Mesenchymal stem cell (in vitro differentiated cells and primary cell): ENCODE results near the gene FOXJ1.
A peak's percentile ranks its signal among the peaks of the same experiment; 100 is the strongest.

Source experiments
- DNase-seq: peaks from one replicate; pipeline ENCODE4 v3.0.0-alpha.2; 2013
- H2AFZ ChIP-seq: one replicate; pipeline ENCODE4 v1.6.1; 2013; ENCODE audit warnings: low read depth, mild to moderate bottlenecking, control low read depth, inconsistent platforms, low read length, moderate library complexity
- H2AK5ac ChIP-seq: 2 replicates; pipeline ENCODE4 v1.6.1; 2013; ENCODE audit warnings: low read length, moderate library complexity, mild to moderate bottlenecking, inconsistent platforms; ENCODE audit not compliant: severe bottlenecking
- H2BK120ac ChIP-seq: one replicate; pipeline ENCODE4 v1.6.1; 2013; ENCODE audit warnings: low read depth, mild to moderate bottlenecking, inconsistent platforms, low read length, moderate library complexity
- H2BK12ac ChIP-seq, 2 experiments: one replicate each; pipeline ENCODE4 v1.6.1; 2013; ENCODE audit warnings: inconsistent platforms in 2 of 2, low read length in 2 of 2, mild to moderate bottlenecking in 2 of 2, moderate library complexity in 2 of 2, control low read depth in 1 of 2
- H2BK15ac ChIP-seq: one replicate; pipeline ENCODE4 v1.6.1; 2013; ENCODE audit warnings: mild to moderate bottlenecking, low read depth, inconsistent platforms; ENCODE audit not compliant: poor library complexity, severe bottlenecking
- H2BK5ac ChIP-seq: 2 replicates; pipeline ENCODE4 v1.6.1; 2013; ENCODE audit warnings: low read depth, mild to moderate bottlenecking, low read length, control low read depth, inconsistent platforms; ENCODE audit not compliant: poor library complexity, severe bottlenecking
- H3K14ac ChIP-seq, 2 experiments: one replicate each; pipeline ENCODE4 v1.6.1; 2013; ENCODE audit warnings: inconsistent platforms in 2 of 2, low read length in 2 of 2, control low read depth in 1 of 2, mild to moderate bottlenecking in 1 of 2, moderate library complexity in 1 of 2
- H3K18ac ChIP-seq, 2 experiments: one replicate each; pipeline ENCODE4 v1.6.1; 2013; ENCODE audit warnings: inconsistent platforms in 2 of 2, low read length in 2 of 2, control low read depth in 1 of 2, low read depth in 1 of 2, mild to moderate bottlenecking in 1 of 2
- H3K23ac ChIP-seq, 2 experiments: one replicate each; pipeline ENCODE4 v1.6.1; 2013; ENCODE audit warnings: inconsistent platforms in 2 of 2, low read length in 2 of 2, mild to moderate bottlenecking in 2 of 2, moderate library complexity in 2 of 2, control low read depth in 1 of 2
- H3K27ac ChIP-seq: 2 replicates; pipeline ENCODE4 v1.5.1; 2013; ENCODE audit warnings: mild to moderate bottlenecking, moderate library complexity, low read length, control low read depth, inconsistent platforms; ENCODE audit not compliant: poor library complexity, severe bottlenecking
- H3K27me3 ChIP-seq, 2 experiments: 2 replicates each; pipeline versions ENCODE4 v1.6.1 to v1.7.0; 2013; ENCODE audit warnings: low read length in 2 of 2, mild to moderate bottlenecking in 2 of 2, moderate library complexity in 2 of 2, control low read depth in 1 of 2, inconsistent platforms in 1 of 2; ENCODE audit not compliant: control insufficient read depth in 1 of 2, insufficient read depth in 1 of 2
- H3K36me3 ChIP-seq, 2 experiments: 2 replicates each; pipeline versions ENCODE4 v1.6.1 to v1.7.0; 2013; ENCODE audit warnings: low read length in 2 of 2, control low read depth in 1 of 2, inconsistent platforms in 1 of 2, low read depth in 1 of 2, mild to moderate bottlenecking in 1 of 2; ENCODE audit not compliant: insufficient read depth in 2 of 2, control insufficient read depth in 1 of 2
- H3K4ac ChIP-seq, 2 experiments: one replicate each; pipeline ENCODE4 v1.6.1; 2013; ENCODE audit warnings: inconsistent platforms in 2 of 2, low read length in 2 of 2, mild to moderate bottlenecking in 2 of 2, moderate library complexity in 2 of 2, control low read depth in 1 of 2, low read depth in 1 of 2
- H3K4me1 ChIP-seq: 2 replicates; pipeline ENCODE4 v1.6.1; 2013; ENCODE audit warnings: low read depth, low read length, control low read depth; ENCODE audit not compliant: control insufficient read depth, insufficient read depth
- H3K4me2 ChIP-seq: 2 replicates; pipeline ENCODE4 v1.6.1; 2013; ENCODE audit warnings: low read length, mild to moderate bottlenecking, inconsistent platforms; ENCODE audit not compliant: poor library complexity, severe bottlenecking
- H3K4me3 ChIP-seq, 2 experiments: 2 replicates each; pipeline versions ENCODE4 v1.5.1 to v1.7.0; 2013; ENCODE audit warnings: low read length in 2 of 2, mild to moderate bottlenecking in 2 of 2, control low read depth in 1 of 2, low read depth in 1 of 2; ENCODE audit not compliant: insufficient read depth in 1 of 2
- H3K79me1 ChIP-seq: replicated peaks from 2 replicates; pipeline ENCODE4 v1.6.1; 2013; ENCODE audit warnings: mild to moderate bottlenecking, control low read depth, low read length, inconsistent platforms; ENCODE audit not compliant: poor library complexity, severe bottlenecking
- H3K9ac ChIP-seq: 2 replicates; pipeline ENCODE4 v1.7.0; 2013; ENCODE audit warnings: mild to moderate bottlenecking, low read length, moderate library complexity
- H3K9me3 ChIP-seq: 2 replicates; pipeline ENCODE4 v1.7.0; 2013; ENCODE audit warnings: mild to moderate bottlenecking, low read length; ENCODE audit not compliant: control insufficient read depth
- H4K8ac ChIP-seq: one replicate; pipeline ENCODE4 v1.6.1; 2013; ENCODE audit warnings: inconsistent platforms, mild to moderate bottlenecking, low read length, moderate library complexity
- H4K91ac ChIP-seq: one replicate; pipeline ENCODE4 v1.6.1; 2013; ENCODE audit warnings: mild to moderate bottlenecking, low read length, inconsistent platforms
- WGBS: methylation state at CpG from one replicate; pipeline ENCODE4 v1.1.7; 2013; ENCODE audit warnings: mixed read lengths; 5-methylcytosine and 5-hydroxymethylcytosine counted together

FOXJ1 gene

GRCh38 chr17:76155988-76156661, 15.1 kb upstream of the FOXJ1 start:
- Histone ChIP-seq H3K27ac (no peak overlapping the region), H3K9me3 (no peaks in the 10 kb centered on the region), H3K4me1 (no peaks in the 10 kb centered on the region), H2AK5ac (no peak overlapping the region), H3K4ac (no peak overlapping the region), H4K8ac (no peak overlapping the region), H3K4me2 (no peak overlapping the region), H3K18ac (no peak overlapping the region), H2BK120ac (no peak overlapping the region), H3K4me3 (no peak overlapping the region), H2AFZ (no peak overlapping the region), H3K9ac (no peak overlapping the region), H2BK12ac (no peak overlapping the region), H3K14ac (peak overlapping the region in 1 of 2 experiments; percentile 68), H3K23ac (no peak overlapping the region), H2BK15ac (no peak overlapping the region), H3K36me3 (peaks cover 0 to 39% of the 10 kb centered on the region in 2 experiments), H3K79me1 (no peaks in the 10 kb centered on the region), H4K91ac (no peak overlapping the region), H3K27me3 (peaks cover 0 to 38% of the 10 kb centered on the region in 2 experiments), H2BK5ac (no peak overlapping the region)
- no peak for DNase-seq
- WGBS: 79% methylated on average over 13 of the region's 13 CpGs

DNA sequence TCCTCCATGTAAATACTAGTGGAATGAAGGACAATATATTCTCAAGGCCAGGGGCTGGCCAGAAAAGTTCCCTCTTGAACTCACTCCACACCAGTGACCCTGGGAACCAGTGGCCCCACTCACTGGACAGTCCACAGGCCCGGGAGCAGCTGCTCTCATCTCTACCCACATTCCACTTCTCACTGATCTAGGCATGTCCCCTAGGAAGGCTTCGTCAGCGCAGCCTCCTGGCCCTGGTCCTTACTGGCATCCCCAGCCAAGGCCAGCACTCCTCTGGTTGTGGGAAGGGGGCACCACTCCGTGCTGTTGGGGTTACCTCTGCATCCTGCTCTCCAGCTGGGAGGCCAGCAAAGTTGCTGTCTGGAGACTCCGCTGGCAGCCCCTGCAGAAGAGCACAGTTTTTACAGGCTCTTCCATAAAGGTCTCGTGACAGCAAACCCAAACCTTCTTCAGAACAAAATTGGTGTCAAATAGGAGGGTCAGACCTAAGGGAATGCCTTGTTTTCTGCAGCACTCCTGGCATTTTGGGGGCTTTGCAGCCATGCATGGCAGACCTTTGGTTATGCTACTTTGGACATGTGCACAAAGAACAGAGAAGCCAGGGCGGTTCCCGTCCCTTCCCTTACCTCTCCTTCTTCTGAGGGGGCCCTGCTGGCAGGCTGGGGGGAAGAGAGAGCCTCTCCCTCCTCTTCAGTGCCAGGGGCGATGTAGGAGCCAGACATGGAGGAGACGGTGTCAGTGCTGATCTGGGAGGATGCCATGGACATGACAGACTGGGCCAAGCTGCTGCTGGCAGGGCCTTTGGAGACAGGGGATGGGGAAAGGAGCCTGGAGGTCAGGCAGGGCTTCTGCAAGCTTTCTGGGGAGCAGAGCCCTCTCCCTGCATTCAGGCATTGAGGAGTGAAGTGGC, 14.1 kb upstream of the FOXJ1 start:
- Histone ChIP-seq H2AK5ac (no peak overlapping the region), H3K14ac (no peak overlapping the region), H3K4me3 (no peak overlapping the region), H3K18ac (no peak overlapping the region), H3K23ac (no peak overlapping the region), H2BK120ac (no peak overlapping the region), H2BK15ac (no peak overlapping the region), H3K36me3 (peaks cover 0 to 45% of the 10 kb centered on the region in 2 experiments), H3K27ac (no peak overlapping the region), H3K9ac (no peak overlapping the region), H3K4me2 (no peak overlapping the region), H2BK12ac (no peak overlapping the region), H2BK5ac (no peak overlapping the region), H3K4ac (no peak overlapping the region), H3K9me3 (no peaks in the 10 kb centered on the region), H2AFZ (no peak overlapping the region), H3K4me1 (no peaks in the 10 kb centered on the region), H4K91ac (no peak overlapping the region), H3K27me3 (peaks cover 0 to 38% of the 10 kb centered on the region in 2 experiments), H4K8ac (no peak overlapping the region), H3K79me1 (no peaks in the 10 kb centered on the region)
- no peak for DNase-seq
- WGBS: 90% methylated on average over 8 of the region's 10 CpGs

- H3K4me3 ChIP-seq: no peak overlapping the region
- WGBS: 100% methylated on average over 2 of the region's 3 CpGs
- H4K8ac ChIP-seq: no peak overlapping the region
Observed at GRCh38 chr17:76154292-76154691, 13.2 kb upstream of the FOXJ1 start.

GRCh38 chr17:76153640-76154039, 12.6 kb upstream of the FOXJ1 start:
- Histone ChIP-seq H3K14ac (no peak overlapping the region), H3K9ac (no peak overlapping the region), H2BK120ac (no peak overlapping the region), H3K79me1 (no peaks in the 10 kb centered on the region), H3K4me3 (no peak overlapping the region), H3K4ac (no peak overlapping the region), H2BK15ac (no peak overlapping the region), H3K36me3 (peaks cover 0 to 46% of the 10 kb centered on the region in 2 experiments), H3K4me1 (no peaks in the 10 kb centered on the region), H2BK12ac (no peak overlapping the region), H4K8ac (no peak overlapping the region), H3K23ac (no peak overlapping the region), H4K91ac (no peak overlapping the region), H3K27me3 (peaks cover 0 to 38% of the 10 kb centered on the region in 2 experiments), H3K27ac (no peak overlapping the region), H3K4me2 (no peak overlapping the region), H3K9me3 (no peaks in the 10 kb centered on the region), H2AK5ac (no peak overlapping the region), H2BK5ac (no peak overlapping the region), H3K18ac (no peak overlapping the region), H2AFZ (no peak overlapping the region)
- DNase-seq: peak; percentile 27
- WGBS: 86% methylated on average over 5 of the region's 5 CpGs

More at GRCh38 chr17:76154292-76154691, 13.2 kb upstream of the FOXJ1 start:
- no peaks in the 10 kb centered on the region for H3K9me3 ChIP-seq
- no peak overlapping the region for H3K14ac ChIP-seq
- H3K4me1 ChIP-seq: no peaks in the 10 kb centered on the region
- H3K4ac ChIP-seq: no peak overlapping the region
- no peak for DNase-seq
- H4K91ac ChIP-seq: no peak overlapping the region
- H3K27me3 ChIP-seq: peaks cover 0 to 38% of the 10 kb centered on the region in 2 experiments
- H2BK5ac ChIP-seq: no peak overlapping the region
- H2BK120ac ChIP-seq: no peak overlapping the region
- no peak overlapping the region for H3K4me2 ChIP-seq
- H2BK15ac ChIP-seq: no peak overlapping the region
- no peak overlapping the region for H3K27ac ChIP-seq
- no peak overlapping the region for H2AK5ac ChIP-seq
- H3K9ac ChIP-seq: no peak overlapping the region
- no peak overlapping the region for H2BK12ac ChIP-seq
- H3K36me3 ChIP-seq: peaks cover 0 to 45% of the 10 kb centered on the region in 2 experiments
- H3K18ac ChIP-seq: no peak overlapping the region
- H3K23ac ChIP-seq: no peak overlapping the region
- H3K79me1 ChIP-seq: no peaks in the 10 kb centered on the region
- H2AFZ ChIP-seq: no peak overlapping the region
